OCI-LY3 (cell line): Measurements from ENCODE around the gene NSRP1.
"Not testable (repeated sequence)": the region's sequence is repeated elsewhere in the genome, so short reads cannot be mapped to it uniquely, and the experiment has no call there.

ENCODE experiments used
- H2AFZ ChIP-seq: fragments of 200-600, 300-600 bp; shearing (Covaris generic); 2 replicates; pipeline ENCODE4 v1.6.0; 2014; ENCODE audit warnings: antibody characterized with exemption, low read depth, low read length
- H3K27ac ChIP-seq: fragments of 200-600, 300-600 bp; sonication (generic); 2 replicates; pipeline ENCODE4 v1.5.1; 2014; ENCODE audit warnings: mild to moderate bottlenecking, low read length, moderate library complexity, mixed read lengths
- H3K27me3 ChIP-seq: fragments of 200-600, 300-600 bp; sonication (generic); 2 replicates; pipeline ENCODE4 v1.6.1; 2014; ENCODE audit warnings: low read depth, low read length, mixed read lengths
- H3K36me3 ChIP-seq: fragments of 200-600, 300-600 bp; sonication (generic); replicated peaks from 2 replicates; pipeline ENCODE3; 2014; ENCODE audit warnings: low read depth, low read length, mixed read lengths
- H3K4me1 ChIP-seq: fragments of 300-600, 200-600 bp; sonication (generic); 2 replicates; pipeline ENCODE4 v1.6.1; 2014; ENCODE audit warnings: low read length, mixed read lengths
- H3K4me2 ChIP-seq: fragments of 200-600, 300-600 bp; sonication (generic); 2 replicates; pipeline ENCODE4 v1.6.1; 2014; ENCODE audit warnings: low read length, mixed read lengths
- H3K4me3 ChIP-seq: fragments of 300-600, 200-600 bp; sonication (generic); 2 replicates; pipeline ENCODE4 v1.5.1; 2014; ENCODE audit warnings: antibody characterized with exemption, mild to moderate bottlenecking, low read length, moderate library complexity
- H3K79me2 ChIP-seq: fragments of 300-600, 200-600 bp; shearing (Covaris generic); 2 replicates; pipeline ENCODE4 v1.6.1; 2014; ENCODE audit warnings: mild to moderate bottlenecking, low read length, mixed read lengths
- H3K9ac ChIP-seq: fragments of 300-600, 200-600 bp; shearing (Covaris generic); 2 replicates; pipeline ENCODE4 v1.6.0; 2014; ENCODE audit warnings: mild to moderate bottlenecking, low read length, moderate library complexity
- H3K9me3 ChIP-seq: fragments of 200-600, 300-600 bp; shearing (Covaris generic); 2 replicates; pipeline ENCODE4 v1.6.1; 2014; ENCODE audit warnings: low read length, mixed read lengths; ENCODE audit not compliant: insufficient read depth
- H4K20me1 ChIP-seq: fragments of 200-600, 300-600 bp; sonication (generic); 2 replicates; pipeline ENCODE4 v1.6.1; 2016; ENCODE audit warnings: low read length, mixed read lengths; ENCODE audit not compliant: insufficient read depth
- CTCF ChIP-seq: fragments of 200-600, 300-600 bp; sonication (generic); IDR thresholded peaks from 2 replicates; pipeline ENCODE4 v1.5.1; 2014; ENCODE audit warnings: antibody characterized with exemption, low read length, low read depth
- EZH2phosphoT487 ChIP-seq: fragments of 200-600 bp; shearing (Covaris generic); IDR thresholded peaks from 2 replicates; pipeline ENCODE4 v1.6.1; 2018; ENCODE audit warnings: antibody characterized with exemption, mixed run types, low read depth

NSRP1 gene

GRCh38 chr17:30200106-30200505, 83.5 kb downstream of the NSRP1 start:
- H4K20me1 ChIP-seq, result no peaks in the 10 kb centered on the region
- H3K27me3 ChIP-seq, result peaks cover 42% of the 10 kb centered on the region
- H3K9me3 ChIP-seq, result no peaks in the 10 kb centered on the region
- H3K9ac ChIP-seq, result no peak overlapping the region
- H2AFZ ChIP-seq, result no peak overlapping the region
- no peak overlapping the region for H3K27ac ChIP-seq
- peaks cover 9% of the 10 kb centered on the region; the same call in 1 of the 2 replicates for H3K4me1 ChIP-seq
- no peak for TF ChIP-seq EZH2phosphoT487
- TF ChIP-seq CTCF, result no peak
- no peak overlapping the region for H3K4me2 ChIP-seq
- H3K4me3 ChIP-seq, result no peak overlapping the region
- no peaks in the 10 kb centered on the region for H3K79me2 ChIP-seq
- no peaks in the 10 kb centered on the region for H3K36me3 ChIP-seq

DNA sequence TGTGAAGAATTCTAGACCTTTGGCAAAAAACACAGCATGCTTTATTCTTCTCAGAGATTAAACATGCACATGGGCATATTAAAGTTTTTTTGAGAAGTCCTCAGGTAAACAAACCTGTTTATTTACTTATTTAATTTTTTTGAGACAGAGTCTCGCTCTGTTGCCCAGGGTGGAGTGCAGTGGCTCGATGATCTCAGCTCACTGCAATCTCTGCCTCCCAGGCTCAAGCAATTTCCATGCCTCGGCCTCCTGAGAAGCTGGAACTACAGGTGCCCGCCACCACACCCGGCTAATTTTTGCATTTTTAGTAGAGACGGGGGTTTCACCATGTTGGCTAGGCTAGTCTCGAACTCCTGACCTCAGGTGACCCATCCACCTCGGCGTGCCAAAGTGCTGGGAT, 84.0 kb downstream of the NSRP1 start:
- H3K79me2 ChIP-seq, H2AFZ ChIP-seq, H3K9me3 ChIP-seq, H3K4me1 ChIP-seq, H3K9ac ChIP-seq, H3K27ac ChIP-seq, H3K4me2 ChIP-seq, H4K20me1 ChIP-seq, H3K4me3 ChIP-seq, H3K36me3 ChIP-seq: not testable (repeated sequence)
- peaks cover 47% of the 10 kb centered on the region for H3K27me3 ChIP-seq

- H3K27ac ChIP-seq, result no peak overlapping the region
- H3K4me2 ChIP-seq, result no peak overlapping the region
- H3K9ac ChIP-seq, result no peak overlapping the region
Measured at GRCh38 chr17:30203471-30203981, 86.9 kb downstream of the NSRP1 start.

DNA sequence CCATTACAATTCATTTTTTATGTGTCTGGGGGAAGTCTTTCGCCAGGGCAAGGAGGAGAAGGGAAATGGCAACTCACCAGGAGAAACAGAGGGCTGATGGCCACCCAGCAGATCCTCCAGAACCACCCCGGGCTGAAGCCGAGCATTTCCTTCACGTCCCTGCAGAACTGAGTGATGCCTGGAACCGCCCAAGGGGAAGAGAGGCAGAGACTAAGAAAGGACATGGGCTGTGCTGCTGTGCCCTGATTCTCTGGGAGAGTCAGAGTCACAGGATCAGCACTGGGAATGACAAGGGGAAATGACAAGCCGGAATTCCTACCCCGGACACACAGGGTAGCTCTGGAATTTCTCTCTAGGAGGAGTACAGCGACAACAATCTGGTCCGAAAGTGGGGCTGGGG, 91.0 kb downstream of the NSRP1 start:
- Histone ChIP-seq H4K20me1 (peaks cover 17% of the 10 kb centered on the region; the same call in 1 of the 2 replicates), H2AFZ (no peak overlapping the region), H3K36me3 (no peaks in the 10 kb centered on the region), H3K9ac (no peak overlapping the region), H3K79me2 (no peaks in the 10 kb centered on the region), H3K4me1 (peaks cover 35% of the 10 kb centered on the region), H3K27ac (no peak overlapping the region), H3K27me3 (peaks cover 79% of the 10 kb centered on the region), H3K4me2 (peak overlapping the region; percentile 45), H3K9me3 (no peaks in the 10 kb centered on the region), H3K4me3 (peak overlapping the region; percentile 6; the same call in 1 of the 2 replicates)
- TF ChIP-seq EZH2phosphoT487 (no peak), CTCF (no peak)

More at GRCh38 chr17:30203471-30203981, 86.9 kb downstream of the NSRP1 start:
- H4K20me1 ChIP-seq, result peaks cover 4% of the 10 kb centered on the region; the same call in 1 of the 2 replicates
- peaks cover 21% of the 10 kb centered on the region for H3K4me1 ChIP-seq
- H3K27me3 ChIP-seq, result peaks cover 66% of the 10 kb centered on the region
- H3K36me3 ChIP-seq, result no peaks in the 10 kb centered on the region
- no peaks in the 10 kb centered on the region for H3K79me2 ChIP-seq
- H3K4me3 ChIP-seq, result no peak overlapping the region
- H3K9me3 ChIP-seq, result no peaks in the 10 kb centered on the region
- no peak overlapping the region for H2AFZ ChIP-seq
- TF ChIP-seq CTCF, result peak; percentile 53
- TF ChIP-seq EZH2phosphoT487, result no peak

DNA sequence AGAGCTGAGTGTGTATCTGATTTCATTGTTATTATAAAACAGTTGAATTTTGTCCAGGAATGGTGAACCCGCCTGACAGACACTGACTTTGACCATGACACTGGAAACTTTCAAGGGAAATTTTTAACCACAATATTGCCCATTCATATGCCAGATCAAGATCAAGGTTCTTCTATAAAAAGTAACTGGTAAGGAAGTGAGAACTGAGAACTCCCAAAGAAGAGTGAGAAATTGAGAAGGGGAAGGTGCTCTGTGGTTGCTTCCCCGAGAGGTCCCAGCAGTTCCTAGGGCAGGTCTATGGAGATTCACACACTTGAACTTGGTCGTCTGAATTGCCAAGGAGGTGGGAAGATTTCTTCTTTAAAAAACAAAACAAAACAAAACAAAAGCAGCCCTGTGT, 91.6 kb downstream of the NSRP1 start:
- Histone ChIP-seq H3K36me3 (no peaks in the 10 kb centered on the region), H4K20me1 (peaks cover 17% of the 10 kb centered on the region; the same call in 1 of the 2 replicates), H3K4me2 (peak overlapping the region; percentile 45), H3K9ac (no peak overlapping the region), H3K4me1 (peaks cover 38% of the 10 kb centered on the region), H3K4me3 (peak overlapping the region; percentile 6; the same call in 1 of the 2 replicates), H3K9me3 (no peaks in the 10 kb centered on the region), H3K79me2 (no peaks in the 10 kb centered on the region), H3K27ac (no peak overlapping the region), H3K27me3 (peaks cover 73% of the 10 kb centered on the region), H2AFZ (no peak overlapping the region)
- TF ChIP-seq CTCF (no peak), EZH2phosphoT487 (no peak)
